ENCODE data around the gene ULK4. TPM values are rescaled to one million over a fixed set of nuclear protein-coding genes. Genes with fewer than 3 reads are reported as not detected.
"Not testable (repeated sequence)": the region's sequence is repeated elsewhere in the genome, so short reads cannot be mapped to it uniquely, and the experiment has no call there.

ULK4 gene
- total RNA-seq, 2 experiments from 2014 or later = 9.5 to 10.8 TPM

GRCh38 chr3:41411065-41411464 is 550.8 kb downstream of the ULK4 start:
- no peaks in the 10 kb centered on the region for H3K9me3 Mint-ChIP-seq
- no peaks in the 10 kb centered on the region for H3K4me1 Mint-ChIP-seq (ENCODE audit: low read depth)
- H3K36me3 Mint-ChIP-seq = peaks cover 5% of the 10 kb centered on the region
- ChIA-PET POLR2A (no interaction called here), CTCF (no interaction called here)
- no peak overlapping the region for H3K27ac Mint-ChIP-seq
- intact Hi-C loops (cut with micrococcal nuclease) = no loop called here
- no peak for DNase-seq
- H3K4me3 Mint-ChIP-seq = no peak overlapping the region
- no peaks in the 10 kb centered on the region for H3K27me3 Mint-ChIP-seq

DNA sequence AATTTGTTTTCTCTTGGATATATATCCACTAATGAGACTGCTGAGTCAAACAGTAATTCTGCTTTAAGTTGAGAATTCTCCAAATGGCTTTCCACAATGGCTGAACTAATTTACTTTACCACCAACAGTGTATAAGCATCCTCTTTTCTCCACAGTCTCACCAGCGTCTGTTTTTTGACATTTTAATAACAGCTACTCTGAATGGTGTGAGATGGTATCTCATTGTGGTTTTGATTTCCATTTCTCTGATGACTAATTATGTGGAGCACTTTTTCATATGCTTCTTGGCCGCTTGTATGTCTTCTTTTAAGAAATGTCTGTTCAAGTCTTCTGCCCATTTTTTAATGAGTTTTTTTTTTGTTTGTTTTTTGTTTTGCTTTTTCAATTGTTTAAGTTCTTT is 556.4 kb downstream of the ULK4 start:
- ChIA-PET POLR2A (no interaction called here), CTCF (no interaction called here)
- Mint-ChIP-seq H3K27ac (no peak overlapping the region), H3K4me1 (ENCODE audit: low read depth) (peaks cover 4% of the 10 kb centered on the region), H3K9me3 (no peaks in the 10 kb centered on the region), H3K4me3 (no peak overlapping the region), H3K36me3 (peaks cover 3% of the 10 kb centered on the region), H3K27me3 (no peaks in the 10 kb centered on the region)
- intact Hi-C loops (cut with micrococcal nuclease) = no loop called here
- DNase-seq = no peak

GRCh38 chr3:41404582-41404981 is 557.3 kb downstream of the ULK4 start:
- H3K27ac Mint-ChIP-seq = no peak overlapping the region

DNA sequence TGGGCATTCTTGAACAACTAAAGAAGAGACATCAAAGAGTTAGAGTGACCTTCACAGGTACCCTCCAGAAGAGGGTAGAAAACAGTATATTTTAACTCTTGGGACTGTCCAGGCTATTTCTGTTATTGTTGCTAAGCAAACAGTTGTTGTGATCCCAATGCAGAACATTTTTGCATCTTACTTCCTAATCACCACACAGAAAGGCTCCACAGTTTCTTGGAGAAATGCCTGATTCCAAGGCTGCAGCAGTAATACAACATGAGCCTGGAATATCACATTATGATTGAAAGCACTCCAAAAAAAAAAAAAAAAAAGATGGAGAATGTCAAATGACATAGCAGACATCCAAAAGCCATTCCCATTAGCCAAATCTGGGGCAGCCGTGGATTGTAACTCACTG is 567.0 kb downstream of the ULK4 start:
- Mint-ChIP-seq H3K27me3 (no peaks in the 10 kb centered on the region), H3K4me3 (no peak overlapping the region), H3K4me1 (ENCODE audit: low read depth) (no peaks in the 10 kb centered on the region), H3K9me3 (peaks cover 9% of the 10 kb centered on the region), H3K27ac (no peak overlapping the region), H3K36me3 (peaks cover 19% of the 10 kb centered on the region)
- CTCF ChIA-PET = no interaction called here
- POLR2A ChIA-PET = no interaction called here
- intact Hi-C loops (cut with micrococcal nuclease) = no loop called here
- DNase-seq = no peak

More at GRCh38 chr3:41404582-41404981, 557.3 kb downstream of the ULK4 start:
- Mint-ChIP-seq H3K4me1 (ENCODE audit: low read depth) (peaks cover 4% of the 10 kb centered on the region), H3K9me3 (no peaks in the 10 kb centered on the region), H3K4me3 (no peak overlapping the region), H3K36me3 (peaks cover 3% of the 10 kb centered on the region), H3K27me3 (no peaks in the 10 kb centered on the region)
- ChIA-PET CTCF (no interaction called here), POLR2A (no interaction called here)
- no peak for DNase-seq
- intact Hi-C loops (cut with micrococcal nuclease) = no loop called here

DNA sequence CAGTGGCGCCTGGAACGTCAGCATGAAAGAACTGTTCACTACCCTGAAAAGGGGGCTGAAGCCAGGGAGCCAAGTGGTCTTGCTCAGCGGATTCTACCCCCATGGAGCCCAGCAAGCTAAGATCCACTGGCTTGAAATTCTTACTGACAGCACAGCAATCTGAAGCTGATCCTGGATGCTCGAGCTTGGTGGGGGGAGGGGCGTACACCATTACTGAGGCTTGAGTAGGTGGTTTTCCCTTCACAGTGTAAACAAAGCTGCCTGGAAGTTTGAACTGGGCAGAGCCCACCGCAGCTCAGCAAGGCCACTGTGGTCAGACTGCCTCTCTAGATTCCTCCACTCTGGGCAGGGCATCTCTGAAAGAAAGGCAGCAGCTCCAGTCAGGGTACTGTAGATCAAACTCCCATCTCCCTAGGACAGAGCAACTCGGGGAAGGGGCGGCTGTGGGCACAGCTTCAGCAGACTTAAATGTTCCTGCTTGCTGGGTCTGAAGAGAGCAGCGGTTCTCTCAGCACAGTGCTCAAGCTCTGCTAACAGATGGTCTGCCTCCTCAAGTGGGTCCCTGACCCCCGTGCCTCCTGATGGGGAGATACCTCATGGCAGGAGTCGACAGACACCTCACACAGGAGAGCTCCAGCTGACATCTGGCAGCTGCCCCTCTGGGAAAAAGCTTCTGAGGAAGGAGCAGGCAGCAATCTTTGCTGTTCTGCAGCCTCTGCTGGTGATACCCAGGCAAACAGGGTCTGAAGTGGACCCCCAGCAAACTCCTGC is 591.0 kb downstream of the ULK4 start:
- intact Hi-C loops (cut with micrococcal nuclease); H3K4me1 Mint-ChIP-seq (ENCODE audit: low read depth); POLR2A ChIA-PET; DNase-seq; H3K27me3 Mint-ChIP-seq; H3K27ac Mint-ChIP-seq; H3K4me3 Mint-ChIP-seq: not testable (repeated sequence)
- H3K9me3 Mint-ChIP-seq = peaks cover 29% of the 10 kb centered on the region
- CTCF ChIA-PET = interaction anchor here (0.6 kb wide), 1 partner anchor 76 kb away, joined by 3 read pairs; no protein-coding TSS in a partner anchor
- peaks cover 13% of the 10 kb centered on the region for H3K36me3 Mint-ChIP-seq

DNA sequence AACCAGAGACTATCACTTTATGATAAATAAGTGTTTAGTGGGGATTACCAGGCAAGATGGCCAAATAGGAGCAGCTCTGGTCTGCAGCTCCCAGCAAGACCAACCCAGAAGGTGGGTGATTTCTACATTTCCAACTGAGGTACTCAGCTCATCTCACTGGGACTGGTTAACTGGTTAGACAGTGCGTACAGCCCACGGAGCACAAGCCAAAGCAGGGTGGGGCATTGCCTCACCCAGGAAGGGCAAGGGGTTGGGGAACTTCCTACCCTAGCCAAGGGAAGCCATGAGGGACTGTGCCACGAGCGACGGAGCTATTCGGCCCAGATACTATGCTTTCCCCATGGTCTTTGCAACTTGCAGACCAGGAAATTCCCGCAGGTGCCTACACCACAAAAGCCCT is 591.6 kb downstream of the ULK4 start:
- CTCF ChIA-PET = no interaction called here
- peaks cover 24% of the 10 kb centered on the region for H3K9me3 Mint-ChIP-seq
- intact Hi-C loops (cut with micrococcal nuclease) = no loop called here
- H3K27ac Mint-ChIP-seq = no peak overlapping the region
- no peaks in the 10 kb centered on the region for H3K27me3 Mint-ChIP-seq
- no peak for DNase-seq
- POLR2A ChIA-PET = no interaction called here
- H3K4me1 Mint-ChIP-seq (ENCODE audit: low read depth) = no peaks in the 10 kb centered on the region
- peaks cover 10% of the 10 kb centered on the region for H3K36me3 Mint-ChIP-seq
- no peak overlapping the region for H3K4me3 Mint-ChIP-seq

- Mint-ChIP-seq H3K27ac (no peak overlapping the region), H3K9me3 (peaks cover 21% of the 10 kb centered on the region), H3K36me3 (peaks cover 7% of the 10 kb centered on the region), H3K4me3 (no peak overlapping the region), H3K27me3 (no peaks in the 10 kb centered on the region), H3K4me1 (ENCODE audit: low read depth) (no peaks in the 10 kb centered on the region)
- no peak for DNase-seq
- intact Hi-C loops (cut with micrococcal nuclease) = no loop called here
- ChIA-PET POLR2A (no interaction called here), CTCF (no interaction called here)
Measured at GRCh38 chr3:41369838-41370237, 592.1 kb downstream of the ULK4 start.

GRCh38 chr3:41365973-41366372 is 595.9 kb downstream of the ULK4 start:
- H3K9me3 Mint-ChIP-seq = no peaks in the 10 kb centered on the region
- POLR2A ChIA-PET = no interaction called here
- H3K36me3 Mint-ChIP-seq = no peaks in the 10 kb centered on the region
- H3K27me3 Mint-ChIP-seq = no peaks in the 10 kb centered on the region
- CTCF ChIA-PET = no interaction called here
- no peaks in the 10 kb centered on the region for H3K4me1 Mint-ChIP-seq (ENCODE audit: low read depth)
- H3K4me3 Mint-ChIP-seq = no peak overlapping the region
- no peak overlapping the region for H3K27ac Mint-ChIP-seq
- no peak for DNase-seq
- intact Hi-C loops (cut with micrococcal nuclease) = no loop called here

DNA sequence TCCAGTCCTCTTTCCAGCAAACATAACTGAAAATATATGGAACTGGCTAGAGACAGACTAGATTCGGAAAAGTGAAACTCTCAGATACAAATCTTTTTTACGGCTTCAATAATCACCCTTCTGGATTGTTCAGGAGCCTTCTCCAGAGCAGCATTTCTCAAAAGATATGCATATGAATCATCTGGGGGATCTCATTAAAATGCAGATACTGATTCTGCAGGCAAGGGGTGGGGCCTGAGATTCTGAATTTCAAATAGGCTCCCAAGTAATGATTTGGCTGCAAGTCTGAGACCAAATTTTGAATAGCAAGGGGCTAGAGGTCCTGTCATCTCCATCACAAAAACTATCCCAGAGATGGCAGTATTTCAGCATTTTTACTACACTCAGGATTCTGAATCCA is 597.2 kb downstream of the ULK4 start:
- intact Hi-C loops (cut with micrococcal nuclease) = no loop called here
- Mint-ChIP-seq H3K4me1 (ENCODE audit: low read depth) (no peaks in the 10 kb centered on the region), H3K27me3 (no peaks in the 10 kb centered on the region), H3K4me3 (no peak overlapping the region), H3K9me3 (no peaks in the 10 kb centered on the region), H3K36me3 (no peaks in the 10 kb centered on the region), H3K27ac (no peak overlapping the region)
- ChIA-PET CTCF (no interaction called here), POLR2A (no interaction called here)
- DNase-seq = no peak

- CTCF ChIA-PET = no interaction called here
- H3K4me3 Mint-ChIP-seq = no peak overlapping the region
- no peaks in the 10 kb centered on the region for H3K9me3 Mint-ChIP-seq
- DNase-seq = no peak
- H3K27ac Mint-ChIP-seq = no peak overlapping the region
- H3K36me3 Mint-ChIP-seq = no peaks in the 10 kb centered on the region
- intact Hi-C loops (cut with micrococcal nuclease) = no loop called here
- POLR2A ChIA-PET = no interaction called here
- no peaks in the 10 kb centered on the region for H3K4me1 Mint-ChIP-seq (ENCODE audit: low read depth)
- no peaks in the 10 kb centered on the region for H3K27me3 Mint-ChIP-seq
Measured at GRCh38 chr3:41363830-41364523, 597.9 kb downstream of the ULK4 start.

DNA sequence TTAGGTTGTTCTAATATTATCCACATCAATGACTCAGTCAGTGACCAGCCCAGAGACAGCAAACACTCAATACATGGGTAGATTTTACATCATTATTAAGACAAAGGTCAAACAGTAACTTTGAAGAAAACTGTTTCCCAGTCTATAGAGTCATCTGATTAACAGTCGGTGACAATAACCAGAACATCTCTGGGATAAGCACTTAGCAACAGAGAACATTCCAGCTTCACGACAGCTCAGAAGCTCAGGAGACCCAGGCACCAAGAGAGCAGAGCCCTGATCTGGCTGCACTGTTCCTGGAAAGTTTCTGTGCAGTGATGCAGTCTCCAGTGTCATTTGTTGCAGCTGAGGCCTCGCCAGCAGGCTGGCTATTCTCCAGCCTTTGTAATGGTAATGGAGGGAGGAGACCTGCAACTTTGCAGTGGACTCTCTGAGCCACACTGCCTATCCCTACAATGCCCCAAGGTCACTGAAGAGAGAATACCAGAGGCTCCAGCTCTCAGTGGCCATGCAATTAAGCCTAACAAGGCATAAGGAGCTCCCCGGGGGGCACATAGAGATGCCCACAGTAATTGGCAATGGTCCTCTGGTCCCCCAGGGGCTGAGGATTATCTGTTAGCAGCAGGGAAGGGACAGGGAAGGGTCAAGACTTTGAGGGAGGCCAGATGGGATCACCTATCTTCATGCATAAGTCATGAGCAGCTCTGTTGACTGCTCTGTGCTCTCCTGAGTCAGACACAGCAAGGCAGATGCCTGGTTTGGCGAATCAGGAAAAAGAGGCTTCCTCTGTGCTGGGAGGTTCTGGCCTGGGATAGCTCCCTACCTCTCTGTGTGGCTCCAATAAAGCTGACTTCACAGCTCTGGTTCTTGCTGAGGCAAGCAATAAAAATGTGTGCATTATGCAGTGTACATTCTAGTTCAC is 599.0 kb downstream of the ULK4 start:
- ChIA-PET CTCF (no interaction called here), POLR2A (no interaction called here)
- no peaks in the 10 kb centered on the region for H3K36me3 Mint-ChIP-seq
- no peaks in the 10 kb centered on the region for H3K27me3 Mint-ChIP-seq
- no peak overlapping the region for H3K4me3 Mint-ChIP-seq
- intact Hi-C loops (cut with micrococcal nuclease) = no loop called here
- no peaks in the 10 kb centered on the region for H3K4me1 Mint-ChIP-seq (ENCODE audit: low read depth)
- H3K9me3 Mint-ChIP-seq = no peaks in the 10 kb centered on the region
- DNase-seq = no peak
- no peak overlapping the region for H3K27ac Mint-ChIP-seq

DNA sequence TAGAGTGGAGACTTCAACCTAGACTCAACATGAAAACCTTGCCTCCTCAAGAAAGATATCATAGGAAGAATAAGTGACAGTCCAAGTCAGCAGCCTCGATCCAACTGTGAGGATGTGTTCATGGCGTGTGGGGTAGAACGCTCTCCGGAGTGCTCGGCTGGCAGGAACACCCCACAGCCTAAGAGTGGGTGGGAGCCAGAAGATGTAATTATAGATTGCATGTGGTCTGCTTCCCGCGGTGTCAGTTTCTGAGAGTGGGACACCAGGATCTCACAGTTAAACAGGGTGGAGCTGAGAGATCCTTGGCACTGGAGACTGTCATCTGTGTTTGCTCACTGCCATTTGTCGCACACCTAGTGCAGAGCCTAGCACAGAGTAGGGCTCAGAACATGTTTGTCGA is 604.6 kb downstream of the ULK4 start:
- intact Hi-C loops (cut with micrococcal nuclease) = no loop called here
- Mint-ChIP-seq H3K9me3 (no peaks in the 10 kb centered on the region), H3K4me3 (no peak overlapping the region), H3K36me3 (no peaks in the 10 kb centered on the region), H3K27me3 (no peaks in the 10 kb centered on the region), H3K4me1 (ENCODE audit: low read depth) (no peaks in the 10 kb centered on the region), H3K27ac (no peak overlapping the region)
- CTCF ChIA-PET = no interaction called here
- DNase-seq = no peak
- POLR2A ChIA-PET = no interaction called here

All from activated CD4-positive, alpha-beta memory T cell treated with anti-CD3 and anti-CD28 coated beads for 36 hours (primary cell).